Measurements from ENCODE around the gene VAV1.

VAV1 gene

GRCh38 chr19:6731822-6732221 is 40.7 kb upstream of the VAV1 start:
- no peak for TF ChIP-seq POLR2A (IDR thresholded peaks at IDR 0.05; ENCODE audit: extremely low read depth, insufficient read length)
- no peak for TF ChIP-seq MYC (IDR thresholded peaks at IDR 0.05; ENCODE audit: low read depth, low read length)
- TF ChIP-seq MAX (IDR thresholded peaks at IDR 0.05; ENCODE audit: low read depth, low read length) = no peak
- TF ChIP-seq CTCF (IDR thresholded peaks at IDR 0.05; ENCODE audit: low read depth, low read length) = no peak
- no peak overlapping the region for H3K4me3 ChIP-seq (ENCODE audit: low read depth, low read length)
- no peak for DNase-seq (ENCODE audit: low read depth)

GRCh38 chr19:6732803-6733337 is 39.6 kb upstream of the VAV1 start:
- no peak for DNase-seq (ENCODE audit: low read depth)
- TF ChIP-seq POLR2A (IDR thresholded peaks at IDR 0.05; ENCODE audit: extremely low read depth, insufficient read length) (no peak), MAX (IDR thresholded peaks at IDR 0.05; ENCODE audit: low read depth, low read length) (no peak), MYC (IDR thresholded peaks at IDR 0.05; ENCODE audit: low read depth, low read length) (no peak), CTCF (IDR thresholded peaks at IDR 0.05; ENCODE audit: low read depth, low read length) (no peak)
- no peak overlapping the region for H3K4me3 ChIP-seq (ENCODE audit: low read depth, low read length)

- peak; percentile 18 for DNase-seq (ENCODE audit: low read depth)
- TF ChIP-seq MYC (IDR thresholded peaks at IDR 0.05; ENCODE audit: low read depth, low read length) (no peak), CTCF (IDR thresholded peaks at IDR 0.05; ENCODE audit: low read depth, low read length) (peak; percentile 16)
- H3K4me3 ChIP-seq (ENCODE audit: low read depth, low read length) = no peak overlapping the region
These were observed 39.0 kb upstream of the VAV1 start for GRCh38 chr19:6733338-6734095.

- TF ChIP-seq POLR2A (IDR thresholded peaks at IDR 0.05; ENCODE audit: extremely low read depth, insufficient read length) (no peak), CTCF (IDR thresholded peaks at IDR 0.05; ENCODE audit: low read depth, low read length) (no peak), MYC (IDR thresholded peaks at IDR 0.05; ENCODE audit: low read depth, low read length) (no peak), MAX (IDR thresholded peaks at IDR 0.05; ENCODE audit: low read depth, low read length) (no peak)
- no peak for DNase-seq (ENCODE audit: low read depth)
- H3K4me3 ChIP-seq (ENCODE audit: low read depth, low read length) = no peak overlapping the region
These were observed 38.3 kb upstream of the VAV1 start for GRCh38 chr19:6734096-6734696.

GRCh38 chr19:6735181-6735911 is 37.2 kb upstream of the VAV1 start:
- no peak overlapping the region for H3K4me3 ChIP-seq (ENCODE audit: low read depth, low read length)
- DNase-seq (ENCODE audit: low read depth) = no peak
- TF ChIP-seq MYC (IDR thresholded peaks at IDR 0.05; ENCODE audit: low read depth, low read length) (no peak), CTCF (IDR thresholded peaks at IDR 0.05; ENCODE audit: low read depth, low read length) (no peak)
